SK-N-SH treated with all-trans-retinoic acid at 6 μM for 48 hours (cell line): ENCODE results near the gene MANBA.

ENCODE experiments used
- ATAC-seq: fragments of 200-7000 bp; cut with Tn5 transposase; 3 replicates; pipeline ENCODE4 v1.9.1; 2020; ENCODE audit warnings: mild to moderate bottlenecking, moderate library complexity
- ARNTL ChIP-seq: fragments of 450-650 bp; formaldehyde crosslinking; IDR thresholded peaks from 2 replicates; pipeline ENCODE4 v1.5.0; 2020; ENCODE audit warnings: low read depth, mild to moderate bottlenecking, moderate library complexity, borderline replicate concordance
- BACH2 ChIP-seq: fragments of 250-450 bp; sonication (Bioruptor Pico); IDR thresholded peaks from 2 replicates; pipeline ENCODE4 v1.9.0; 2021; ENCODE audit warnings: mild to moderate bottlenecking, borderline replicate concordance
- CSDC2 ChIP-seq: fragments of 250-450 bp; sonication (Bioruptor Pico); IDR thresholded peaks from 2 replicates; pipeline ENCODE4 v1.5.0; 2020; ENCODE audit warnings: mild to moderate bottlenecking, moderate library complexity
- ESRRG ChIP-seq: fragments of 250-450 bp; sonication (Bioruptor Pico); IDR thresholded peaks from 2 replicates; pipeline ENCODE4 v1.6.1; 2021; ENCODE audit warnings: mild to moderate bottlenecking
- GLIS3 ChIP-seq: fragments of 250-450 bp; sonication (Bioruptor Pico); IDR thresholded peaks from 2 replicates; pipeline ENCODE4 v1.5.0; 2020; ENCODE audit warnings: mild to moderate bottlenecking, moderate library complexity
- ISL1 ChIP-seq: fragments of 250-450 bp; sonication (Bioruptor Pico); IDR thresholded peaks from 2 replicates; pipeline ENCODE4 v2.1.2; 2022; ENCODE audit warnings: mild to moderate bottlenecking, moderate library complexity
- OSR1 ChIP-seq: fragments of 250-450 bp; sonication (Bioruptor Pico); IDR thresholded peaks from 2 replicates; pipeline ENCODE4 v1.8.0; 2022; ENCODE audit warnings: moderate library complexity, mild to moderate bottlenecking, inconsistent platforms
- PPARA ChIP-seq: fragments of 250-450 bp; sonication (Bioruptor Pico); IDR thresholded peaks from 2 replicates; pipeline ENCODE4 v1.5.0; 2020; ENCODE audit warnings: mild to moderate bottlenecking, borderline replicate concordance
- RARB ChIP-seq: fragments of 250-450 bp; sonication (Bioruptor Pico); IDR thresholded peaks from 2 replicates; pipeline ENCODE4 v1.8.0; 2021; ENCODE audit warnings: mild to moderate bottlenecking, moderate library complexity
- SNAI2 ChIP-seq: fragments of 250-450 bp; sonication (Bioruptor Pico); IDR thresholded peaks from 2 replicates; pipeline ENCODE4 v1.5.0; 2020; ENCODE audit warnings: mild to moderate bottlenecking, moderate library complexity
- TCF4 ChIP-seq: fragments of 250-450 bp; sonication (Bioruptor Pico); IDR thresholded peaks from 2 replicates; pipeline ENCODE4 v1.8.0; 2021; ENCODE audit warnings: mild to moderate bottlenecking, moderate library complexity, borderline replicate concordance
- TOX ChIP-seq: fragments of 250-450 bp; sonication (Bioruptor Pico); IDR thresholded peaks from 2 replicates; pipeline ENCODE4 v1.8.0; 2021; ENCODE audit warnings: mild to moderate bottlenecking, moderate library complexity, borderline replicate concordance
- ZC3H10 ChIP-seq: fragments of 250-450 bp; sonication (Bioruptor Pico); IDR thresholded peaks from 2 replicates; pipeline ENCODE4 v1.5.1; 2021; ENCODE audit warnings: mild to moderate bottlenecking, moderate library complexity
- ZFP3 ChIP-seq: fragments of 250-450 bp; sonication (Bioruptor Pico); IDR thresholded peaks from 2 replicates; pipeline ENCODE4 v1.5.0; 2020; ENCODE audit warnings: mild to moderate bottlenecking, moderate library complexity
- ZFP30 ChIP-seq: fragments of 450-650 bp; formaldehyde crosslinking; IDR thresholded peaks from 2 replicates; pipeline ENCODE4 v1.5.0; 2022; ENCODE audit warnings: mild to moderate bottlenecking, moderate library complexity
- ZNF565 ChIP-seq: fragments of 450-650 bp; formaldehyde crosslinking; conservative IDR thresholded peaks from 2 replicates; pipeline ENCODE4 v1.5.0; 2020; ENCODE audit warnings: low read depth, mild to moderate bottlenecking, moderate library complexity
- ZNF8 ChIP-seq: fragments of 450-650 bp; formaldehyde crosslinking; IDR thresholded peaks from 2 replicates; pipeline ENCODE4 v1.5.0; 2020; ENCODE audit warnings: mild to moderate bottlenecking, moderate library complexity
- TF ChIP-seq, protein P1 (sequence below): fragments of 250-450 bp; sonication (Bioruptor Pico); IDR thresholded peaks from 2 replicates; pipeline ENCODE4 v1.5.0; 2020; ENCODE audit warnings: mild to moderate bottlenecking, moderate library complexity
- TF ChIP-seq, protein P2 (sequence below): fragments of 250-450 bp; sonication (Bioruptor Pico); IDR thresholded peaks from 2 replicates; pipeline ENCODE4 v1.8.0; 2021; ENCODE audit warnings: low read depth, mild to moderate bottlenecking, moderate library complexity, borderline replicate concordance
- TF ChIP-seq, protein P3 (sequence below): fragments of 250-450 bp; sonication (Bioruptor Pico); IDR thresholded peaks from 2 replicates; pipeline ENCODE4 v1.5.1; 2020; ENCODE audit warnings: low read depth, mild to moderate bottlenecking, moderate library complexity
- TF ChIP-seq, protein P4 (sequence below): fragments of 250-450 bp; sonication (Bioruptor Pico); IDR thresholded peaks from 2 replicates; pipeline ENCODE4 v1.5.1; 2021; ENCODE audit warnings: mild to moderate bottlenecking, moderate library complexity

MANBA gene

DNA sequence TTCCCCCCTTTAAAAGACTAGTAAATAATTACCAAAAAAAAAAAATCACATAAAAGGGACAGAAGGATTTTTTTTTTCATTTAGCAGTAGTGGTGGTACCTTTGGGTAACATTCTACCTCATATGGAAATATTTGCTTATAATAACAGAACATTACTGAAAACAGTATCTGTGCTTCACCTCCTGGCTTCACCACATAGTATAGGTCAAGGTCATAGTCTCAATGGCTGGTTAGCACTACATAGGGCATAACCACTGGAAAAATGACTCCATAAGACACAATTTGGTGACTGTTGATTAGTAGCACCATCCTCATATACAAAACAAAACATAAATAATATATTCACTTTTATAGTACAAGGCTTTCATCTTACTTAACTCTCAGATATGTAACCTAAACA is 34.7 kb downstream of the MANBA start:
- no peak for ATAC-seq
- no peak for TF ChIP-seq ZFP30 (CRISPR knock-in tag)
- TF ChIP-seq, protein P1, sequence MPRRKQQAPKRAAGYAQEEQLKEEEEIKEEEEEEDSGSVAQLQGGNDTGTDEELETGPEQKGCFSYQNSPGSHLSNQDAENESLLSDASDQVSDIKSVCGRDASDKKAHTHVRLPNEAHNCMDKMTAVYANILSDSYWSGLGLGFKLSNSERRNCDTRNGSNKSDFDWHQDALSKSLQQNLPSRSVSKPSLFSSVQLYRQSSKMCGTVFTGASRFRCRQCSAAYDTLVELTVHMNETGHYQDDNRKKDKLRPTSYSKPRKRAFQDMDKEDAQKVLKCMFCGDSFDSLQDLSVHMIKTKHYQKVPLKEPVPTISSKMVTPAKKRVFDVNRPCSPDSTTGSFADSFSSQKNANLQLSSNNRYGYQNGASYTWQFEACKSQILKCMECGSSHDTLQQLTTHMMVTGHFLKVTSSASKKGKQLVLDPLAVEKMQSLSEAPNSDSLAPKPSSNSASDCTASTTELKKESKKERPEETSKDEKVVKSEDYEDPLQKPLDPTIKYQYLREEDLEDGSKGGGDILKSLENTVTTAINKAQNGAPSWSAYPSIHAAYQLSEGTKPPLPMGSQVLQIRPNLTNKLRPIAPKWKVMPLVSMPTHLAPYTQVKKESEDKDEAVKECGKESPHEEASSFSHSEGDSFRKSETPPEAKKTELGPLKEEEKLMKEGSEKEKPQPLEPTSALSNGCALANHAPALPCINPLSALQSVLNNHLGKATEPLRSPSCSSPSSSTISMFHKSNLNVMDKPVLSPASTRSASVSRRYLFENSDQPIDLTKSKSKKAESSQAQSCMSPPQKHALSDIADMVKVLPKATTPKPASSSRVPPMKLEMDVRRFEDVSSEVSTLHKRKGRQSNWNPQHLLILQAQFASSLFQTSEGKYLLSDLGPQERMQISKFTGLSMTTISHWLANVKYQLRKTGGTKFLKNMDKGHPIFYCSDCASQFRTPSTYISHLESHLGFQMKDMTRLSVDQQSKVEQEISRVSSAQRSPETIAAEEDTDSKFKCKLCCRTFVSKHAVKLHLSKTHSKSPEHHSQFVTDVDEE (CRISPR knock-in tag), result no peak
- TF ChIP-seq, all 23 proteins: peak for 0

DNA sequence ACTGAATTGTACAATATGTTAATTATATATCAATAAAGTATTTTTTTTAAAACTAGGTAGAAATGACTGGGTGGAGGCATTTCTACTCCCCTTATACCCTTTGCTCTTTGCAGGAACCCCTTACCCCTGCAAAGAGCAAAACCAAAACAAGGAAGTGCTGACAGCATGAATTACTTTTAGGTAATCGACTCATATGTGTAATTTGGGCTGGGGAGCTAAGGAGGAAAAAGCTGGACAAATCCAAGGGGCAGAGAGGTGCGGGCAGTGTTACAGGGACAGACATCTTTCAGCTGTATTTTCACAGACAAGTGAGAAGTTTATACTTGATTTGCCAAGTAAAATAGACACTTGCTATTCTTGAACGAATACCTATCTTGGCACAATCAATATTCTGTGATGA is 35.5 kb downstream of the MANBA start:
- no peak for ATAC-seq
- TF ChIP-seq SNAI2 (CRISPR knock-in tag), result no peak
- TF ChIP-seq ZNF565 (CRISPR knock-in tag), result no peak

DNA sequence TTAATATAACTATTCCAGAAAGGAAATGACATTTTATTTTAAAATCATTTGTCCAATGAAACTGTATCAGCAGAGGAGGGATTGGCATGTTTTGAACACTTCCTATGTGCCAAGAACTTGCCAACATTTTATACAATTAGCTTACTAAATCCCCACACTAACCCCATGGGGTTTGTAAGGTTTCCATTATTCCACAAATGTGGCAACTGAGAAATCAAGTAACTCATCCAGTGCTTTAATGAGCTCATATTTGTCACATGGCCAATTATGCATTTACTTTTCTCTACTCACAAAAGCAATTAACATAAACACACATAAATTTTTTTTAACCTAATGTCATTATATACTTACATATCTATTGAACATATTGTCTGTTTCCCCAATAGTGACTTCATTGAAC is 37.3 kb downstream of the MANBA start:
- no peak for TF ChIP-seq ZNF8 (CRISPR knock-in tag)
- no peak for TF ChIP-seq TCF4
- TF ChIP-seq, protein P2, sequence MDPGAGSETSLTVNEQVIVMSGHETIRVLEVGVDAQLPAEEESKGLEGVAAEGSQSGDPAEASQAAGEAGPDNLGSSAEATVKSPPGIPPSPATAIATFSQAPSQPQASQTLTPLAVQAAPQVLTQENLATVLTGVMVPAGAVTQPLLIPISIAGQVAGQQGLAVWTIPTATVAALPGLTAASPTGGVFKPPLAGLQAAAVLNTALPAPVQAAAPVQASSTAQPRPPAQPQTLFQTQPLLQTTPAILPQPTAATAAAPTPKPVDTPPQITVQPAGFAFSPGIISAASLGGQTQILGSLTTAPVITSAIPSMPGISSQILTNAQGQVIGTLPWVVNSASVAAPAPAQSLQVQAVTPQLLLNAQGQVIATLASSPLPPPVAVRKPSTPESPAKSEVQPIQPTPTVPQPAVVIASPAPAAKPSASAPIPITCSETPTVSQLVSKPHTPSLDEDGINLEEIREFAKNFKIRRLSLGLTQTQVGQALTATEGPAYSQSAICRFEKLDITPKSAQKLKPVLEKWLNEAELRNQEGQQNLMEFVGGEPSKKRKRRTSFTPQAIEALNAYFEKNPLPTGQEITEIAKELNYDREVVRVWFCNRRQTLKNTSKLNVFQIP (CRISPR knock-in tag), result no peak
- no peak for TF ChIP-seq ZFP3 (CRISPR knock-in tag)
- no peak for TF ChIP-seq PPARA (CRISPR knock-in tag)
- TF ChIP-seq RARB (CRISPR knock-in tag), result no peak
- no peak for TF ChIP-seq BACH2 (CRISPR knock-in tag)
- TF ChIP-seq ISL1 (CRISPR knock-in tag), result no peak
- no peak for TF ChIP-seq SNAI2 (CRISPR knock-in tag)
- no peak for TF ChIP-seq OSR1 (CRISPR knock-in tag)
- TF ChIP-seq, protein P3, sequence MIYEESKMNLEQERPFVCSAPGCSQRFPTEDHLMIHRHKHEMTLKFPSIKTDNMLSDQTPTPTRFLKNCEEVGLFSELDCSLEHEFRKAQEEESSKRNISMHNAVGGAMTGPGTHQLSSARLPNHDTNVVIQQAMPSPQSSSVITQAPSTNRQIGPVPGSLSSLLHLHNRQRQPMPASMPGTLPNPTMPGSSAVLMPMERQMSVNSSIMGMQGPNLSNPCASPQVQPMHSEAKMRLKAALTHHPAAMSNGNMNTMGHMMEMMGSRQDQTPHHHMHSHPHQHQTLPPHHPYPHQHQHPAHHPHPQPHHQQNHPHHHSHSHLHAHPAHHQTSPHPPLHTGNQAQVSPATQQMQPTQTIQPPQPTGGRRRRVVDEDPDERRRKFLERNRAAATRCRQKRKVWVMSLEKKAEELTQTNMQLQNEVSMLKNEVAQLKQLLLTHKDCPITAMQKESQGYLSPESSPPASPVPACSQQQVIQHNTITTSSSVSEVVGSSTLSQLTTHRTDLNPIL (CRISPR knock-in tag), result no peak
- TF ChIP-seq ARNTL (CRISPR knock-in tag), result no peak
- TF ChIP-seq, protein P4, sequence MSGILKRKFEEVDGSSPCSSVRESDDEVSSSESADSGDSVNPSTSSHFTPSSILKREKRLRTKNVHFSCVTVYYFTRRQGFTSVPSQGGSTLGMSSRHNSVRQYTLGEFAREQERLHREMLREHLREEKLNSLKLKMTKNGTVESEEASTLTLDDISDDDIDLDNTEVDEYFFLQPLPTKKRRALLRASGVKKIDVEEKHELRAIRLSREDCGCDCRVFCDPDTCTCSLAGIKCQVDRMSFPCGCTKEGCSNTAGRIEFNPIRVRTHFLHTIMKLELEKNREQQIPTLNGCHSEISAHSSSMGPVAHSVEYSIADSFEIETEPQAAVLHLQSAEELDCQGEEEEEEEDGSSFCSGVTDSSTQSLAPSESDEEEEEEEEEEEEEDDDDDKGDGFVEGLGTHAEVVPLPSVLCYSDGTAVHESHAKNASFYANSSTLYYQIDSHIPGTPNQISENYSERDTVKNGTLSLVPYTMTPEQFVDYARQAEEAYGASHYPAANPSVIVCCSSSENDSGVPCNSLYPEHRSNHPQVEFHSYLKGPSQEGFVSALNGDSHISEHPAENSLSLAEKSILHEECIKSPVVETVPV, result no peak
- no peak for TF ChIP-seq ZC3H10
- TF ChIP-seq CSDC2, result no peak
- TF ChIP-seq ZFP30 (CRISPR knock-in tag), result no peak
- TF ChIP-seq GLIS3 (CRISPR knock-in tag), result no peak
- TF ChIP-seq TOX, result no peak
- TF ChIP-seq ESRRG (CRISPR knock-in tag), result no peak
- TF ChIP-seq, protein P1 (CRISPR knock-in tag), result no peak
- TF ChIP-seq, all 23 proteins: peak for 0
- no peak for ATAC-seq
